Hippocampal formation (tissue), 2 donors: ENCODE results near the gene LCE3E.
"Not testable (repeated sequence)": the region's sequence is repeated elsewhere in the genome, so short reads cannot be mapped to it uniquely, and the experiment has no call there.

ENCODE experiments used
- DNase-seq, 2 donors: peaks; one replicate each; lab custom pipeline; 2025; lab: John Stamatoyannopoulos, UW

The LCE3E gene, protein sequence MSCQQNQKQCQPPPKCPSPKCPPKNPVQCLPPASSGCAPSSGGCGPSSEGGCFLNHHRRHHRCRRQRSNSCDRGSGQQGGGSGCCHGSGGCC

DNA sequence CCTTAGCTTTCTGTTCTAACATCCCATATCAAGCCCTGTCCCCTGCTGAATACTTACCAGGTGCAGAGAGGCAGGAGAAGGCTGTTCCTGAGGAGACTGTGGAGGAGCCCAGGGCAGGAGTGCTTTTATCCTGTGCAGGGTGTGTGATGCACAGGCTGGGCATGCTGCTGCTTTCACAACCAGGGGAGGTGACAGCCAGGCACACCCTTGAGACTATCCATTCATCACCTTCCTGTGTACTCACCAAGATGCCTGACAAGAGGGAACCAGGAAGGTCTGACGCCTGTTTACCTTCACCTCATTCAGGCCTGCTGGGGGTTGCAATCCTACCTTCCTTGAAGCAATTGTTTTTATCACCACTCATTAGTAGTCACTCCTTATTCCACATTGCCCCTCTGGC is at the start of gene LCE3E:
Gene LCE3E, minus strand, starts transcription at position 100 of the 400 bp plus-strand sequence. CDS start 572 bp downstream, outside the sequence.
- DNase-seq, result no peak

DNA sequence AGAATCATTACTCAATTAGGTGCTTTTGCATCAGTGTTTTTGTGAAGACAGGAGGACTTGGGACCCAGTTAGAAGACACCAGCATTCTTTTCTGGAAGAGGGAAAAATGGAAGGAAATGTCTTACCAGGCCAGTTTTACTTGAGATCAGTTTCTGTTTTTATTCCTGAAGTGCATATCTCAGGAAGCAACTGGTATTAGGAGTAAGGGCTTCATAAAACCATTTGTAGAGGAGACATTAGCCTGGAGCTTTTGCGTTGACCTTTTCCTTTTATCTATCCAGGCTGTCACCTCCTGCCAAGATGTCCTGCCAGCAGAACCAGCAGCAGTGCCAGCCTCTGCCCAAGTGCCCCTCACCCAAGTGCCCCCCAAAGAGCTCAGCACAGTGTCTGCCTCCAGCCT is 46.9 kb upstream of the LCE3E start, which contains the start of gene LCE3B:
Gene LCE3B, plus strand, starts transcription at position 301 of the 400 bp plus-strand sequence. Its CDS starts 0 bp downstream, at position 301.
- no peak for DNase-seq

DNA sequence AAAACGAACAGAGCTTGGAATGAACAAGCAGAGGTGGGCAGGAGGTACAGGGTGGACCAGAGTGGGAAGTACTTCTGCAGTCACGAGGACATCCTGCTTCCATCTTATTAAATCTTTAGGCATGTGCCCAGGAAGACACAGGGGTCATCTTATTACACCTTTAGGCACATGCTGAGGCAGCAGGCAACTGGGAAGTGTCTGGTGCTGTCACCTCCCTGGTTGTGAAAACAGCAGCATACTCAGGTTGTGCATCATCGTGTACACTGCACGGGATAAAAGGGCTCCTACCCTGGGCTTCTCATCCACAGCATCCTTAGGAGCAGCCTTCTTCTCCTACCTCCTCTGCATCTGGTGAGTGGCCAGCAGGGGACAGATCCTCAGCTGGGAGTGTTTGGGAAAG is 33.4 kb upstream of the LCE3E start, which contains the start of gene LCE3C:
Gene LCE3C, plus strand, starts transcription at position 301 of the 400 bp plus-strand sequence. CDS start 498 bp downstream, outside the sequence.
- DNase-seq, result no peak

DNA sequence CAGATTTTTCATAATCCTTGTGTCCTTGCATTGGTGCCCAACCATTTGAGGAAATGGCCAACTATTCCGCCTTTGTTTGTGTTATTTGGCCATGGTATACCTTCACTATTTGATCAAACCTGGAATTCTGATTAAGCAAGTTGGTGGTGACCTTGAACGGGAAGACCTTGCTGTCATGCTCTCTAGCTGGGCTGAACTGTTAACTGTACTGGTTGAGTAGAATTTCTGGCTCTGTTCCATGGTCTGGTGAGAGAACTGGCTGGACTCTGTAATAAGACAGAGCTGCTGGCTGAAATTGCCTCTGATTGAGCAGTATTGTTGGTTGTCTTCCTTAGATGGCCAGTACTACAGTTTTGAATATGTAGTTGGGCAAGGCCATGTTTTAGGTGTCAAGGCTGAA is 30.4 kb upstream of the LCE3E start:
- DNase-seq, result no peak

DNA sequence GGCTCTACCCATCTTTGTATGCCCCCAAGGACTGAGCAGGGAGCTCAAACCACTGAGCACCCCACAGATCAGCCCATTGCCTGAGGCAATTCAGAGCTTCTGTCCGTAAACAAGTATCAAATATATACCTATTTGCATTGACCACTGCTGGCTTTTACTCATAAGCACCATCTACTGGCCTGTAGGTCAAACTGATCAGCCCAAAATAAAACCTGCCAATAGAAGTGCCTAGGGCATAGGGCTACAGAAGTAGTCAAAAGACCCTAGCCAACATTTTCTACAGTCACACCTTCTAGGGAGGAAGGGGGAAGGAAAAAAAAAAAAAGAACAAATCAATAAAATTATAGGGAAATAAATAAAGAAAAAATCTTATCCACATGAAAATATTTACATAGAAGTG is 19.0 kb upstream of the LCE3E start:
- no peak for DNase-seq

DNA sequence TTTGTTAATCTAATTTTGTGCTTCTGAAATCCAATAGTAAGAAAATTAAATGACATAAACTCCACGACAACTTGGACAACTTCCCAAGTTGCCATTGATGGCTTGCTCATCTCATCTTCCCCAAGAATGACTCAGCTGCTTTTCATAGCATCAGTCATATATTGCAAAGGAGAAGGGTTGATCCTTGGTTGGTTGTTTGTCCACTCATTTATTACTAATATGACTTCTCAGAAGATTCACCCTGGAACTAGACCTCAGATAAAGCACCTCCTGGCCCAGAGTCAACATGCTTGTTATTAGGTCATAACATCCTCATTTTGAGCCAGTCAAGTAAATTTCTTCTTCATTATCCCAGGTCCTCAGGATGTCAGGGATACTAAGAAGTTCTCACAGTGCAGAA is 16.1 kb upstream of the LCE3E start:
- DNase-seq, result no peak

DNA sequence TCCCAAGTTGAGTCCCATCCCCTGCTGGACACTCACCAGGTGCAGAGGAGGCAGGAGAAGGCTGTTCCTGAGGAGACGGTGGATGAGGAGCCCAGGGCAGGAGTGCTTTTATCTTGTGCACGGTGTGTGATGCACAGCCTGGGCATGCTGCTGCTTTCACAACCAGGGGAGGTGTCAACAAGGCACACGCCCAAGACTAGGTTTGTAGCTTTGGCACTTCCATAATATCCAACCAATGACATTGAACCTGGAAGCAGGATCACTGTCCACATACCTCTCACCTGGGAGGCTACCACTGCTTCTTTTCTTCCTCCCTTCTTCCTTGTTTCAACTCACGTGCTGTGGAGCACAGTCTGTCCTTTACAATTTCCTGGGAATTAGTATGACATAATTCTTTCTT is 13.9 kb upstream of the LCE3E start, which contains the start of gene LCE3D:
Gene LCE3D, minus strand, starts transcription at position 84 of the 400 bp plus-strand sequence. CDS start 580 bp downstream, outside the sequence.
- DNase-seq, result no peak

DNA sequence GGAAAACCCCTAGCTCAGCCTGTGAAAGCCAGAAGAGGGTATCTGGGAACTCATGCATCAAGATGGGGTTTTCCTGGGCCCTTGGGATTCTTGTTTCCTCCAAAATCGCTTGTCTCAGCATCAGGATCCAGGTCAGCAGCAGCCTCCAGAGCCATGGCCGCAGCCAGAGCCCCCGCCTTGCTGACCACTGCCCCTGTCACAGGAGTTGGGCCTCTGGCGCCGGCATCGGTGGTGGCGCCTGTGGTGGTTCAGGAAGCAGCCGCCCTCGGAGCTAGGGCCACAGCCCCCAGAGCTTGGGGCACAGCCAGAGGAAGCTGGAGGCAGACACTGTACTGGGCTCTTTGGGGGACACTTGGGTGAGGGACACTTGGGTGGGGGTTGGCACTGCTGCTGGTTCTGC is 12.9 kb upstream of the LCE3E start:
- DNase-seq, result not testable (repeated sequence)

DNA sequence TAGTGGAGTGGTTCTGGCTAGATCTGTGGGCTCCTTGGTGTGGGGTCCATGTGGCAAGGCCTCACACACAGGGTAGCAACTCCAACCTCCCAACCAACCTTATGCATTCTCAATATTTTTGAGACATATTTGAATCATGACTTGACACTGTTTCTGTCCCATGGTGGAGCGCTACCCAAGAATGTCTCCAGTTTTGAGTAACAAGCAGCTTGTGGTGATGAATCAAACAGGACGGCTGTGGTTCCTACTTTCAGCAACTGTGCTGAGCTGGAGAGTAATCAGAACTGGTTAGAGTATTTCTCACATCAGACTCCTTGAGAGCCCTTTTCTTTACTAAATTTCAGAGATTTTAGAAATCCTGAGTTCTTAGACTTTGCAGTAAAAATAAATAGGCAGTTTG is 10.6 kb upstream of the LCE3E start:
- no peak for DNase-seq

DNA sequence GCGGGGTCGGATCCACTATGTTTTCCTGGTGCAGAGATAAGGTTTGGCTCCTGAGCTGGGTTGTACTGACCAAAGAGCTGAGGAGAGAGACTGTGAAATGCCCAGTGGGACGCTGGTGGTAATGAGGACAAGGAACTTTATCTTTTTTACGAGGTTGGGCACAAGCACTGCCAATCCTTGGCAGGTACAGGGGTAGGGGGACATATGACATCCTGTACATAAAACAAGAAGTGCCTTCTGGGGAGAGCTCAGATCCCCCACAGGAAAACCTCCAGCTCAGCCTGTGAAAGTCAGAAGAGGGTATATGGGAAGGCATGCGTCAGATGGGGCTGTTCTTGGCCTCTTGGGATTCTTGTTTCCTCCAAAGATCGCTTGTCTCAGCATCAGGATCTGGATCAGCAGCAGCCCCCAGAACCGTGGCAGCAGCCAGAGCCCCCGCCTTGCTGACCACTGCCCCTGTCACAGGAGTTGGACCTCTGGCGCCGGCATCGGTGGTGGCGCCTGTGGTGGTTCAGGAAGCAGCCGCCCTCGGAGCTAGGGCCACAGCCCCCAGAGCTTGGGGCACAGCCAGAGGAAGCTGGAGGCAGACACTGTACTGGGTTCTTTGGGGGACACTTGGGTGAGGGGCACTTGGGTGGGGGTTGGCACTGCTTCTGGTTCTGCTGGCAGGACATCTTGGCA is 905 bp downstream of the LCE3E start:
- DNase-seq, result no peak

DNA sequence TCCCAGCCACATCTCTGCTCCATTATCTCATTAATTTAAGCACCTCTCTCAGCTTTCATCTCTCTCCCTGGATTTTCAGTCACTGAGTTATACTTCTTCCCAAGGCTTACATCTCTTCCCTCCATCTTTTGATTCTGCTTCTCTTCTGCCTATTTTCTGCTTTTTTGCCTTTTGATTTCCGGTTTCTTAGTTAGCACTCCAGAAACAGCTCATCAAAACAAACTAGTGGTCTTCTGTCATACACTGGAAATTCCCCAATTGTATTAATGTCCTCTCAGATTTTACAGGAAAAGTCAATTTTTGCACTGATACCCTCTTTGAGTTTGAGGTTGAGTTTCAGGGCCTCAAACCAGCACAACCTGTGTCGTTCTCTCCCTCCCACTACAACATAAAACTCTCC is 1.5 kb downstream of the LCE3E start:
- DNase-seq, result no peak

DNA sequence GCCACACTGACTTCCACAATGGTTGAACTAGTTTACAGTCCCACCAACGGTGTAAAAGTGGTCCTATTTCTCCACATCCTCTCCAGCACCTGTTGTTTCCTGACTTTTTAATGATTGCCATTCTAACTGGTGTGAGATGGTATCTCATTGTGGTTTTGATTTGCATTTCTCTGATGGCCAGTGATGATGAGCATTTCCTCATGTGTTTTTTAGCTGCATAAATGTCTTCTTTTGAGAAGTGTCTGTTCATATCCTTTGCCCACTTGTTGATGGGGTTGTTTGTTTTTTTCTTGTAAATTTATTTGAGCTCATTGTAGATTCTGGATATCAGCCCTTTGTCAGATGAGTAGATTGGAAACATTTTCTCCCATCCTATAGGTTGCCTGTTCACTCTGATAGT is 18.2 kb downstream of the LCE3E start:
- DNase-seq, result not testable (repeated sequence)

DNA sequence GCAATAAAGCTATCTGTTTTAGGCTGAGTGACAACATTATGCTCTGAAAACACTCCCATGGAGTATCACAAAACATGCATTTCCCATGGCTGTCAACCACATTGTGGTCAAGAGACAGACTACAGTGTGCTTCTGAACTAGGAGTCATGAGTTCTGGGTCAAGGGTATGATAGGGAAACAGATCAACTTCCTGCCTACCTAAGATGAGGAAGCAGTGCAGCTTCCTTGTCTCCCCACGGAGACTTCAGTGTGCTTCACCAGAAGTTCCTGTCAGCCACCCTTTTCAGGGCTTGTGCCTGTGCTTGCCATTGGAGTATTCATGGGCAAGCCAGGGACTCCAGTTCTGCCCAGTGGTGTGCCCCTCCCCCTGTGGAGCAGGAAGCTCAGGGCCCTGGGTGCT is 19.9 kb downstream of the LCE3E start:
- no peak for DNase-seq

DNA sequence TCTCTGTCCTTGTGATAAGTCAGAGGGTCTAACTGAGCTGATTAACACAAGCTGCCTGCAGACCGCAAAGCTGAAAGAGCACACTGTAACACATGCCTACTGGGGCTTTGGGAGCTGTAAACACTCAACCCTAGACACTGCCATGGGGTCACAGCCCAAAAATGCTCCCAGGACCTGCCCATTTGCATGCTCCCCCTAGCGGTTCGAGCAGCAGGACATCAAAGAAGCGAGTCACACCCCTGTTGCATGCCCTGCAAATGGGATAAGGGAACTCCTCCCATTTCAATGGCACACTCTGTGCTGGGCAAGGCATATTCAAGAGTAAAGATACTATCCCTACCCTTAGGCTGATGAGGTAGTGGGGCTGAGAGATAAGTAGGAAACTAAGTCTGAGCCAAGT is 22.8 kb downstream of the LCE3E start:
- DNase-seq, result no peak

DNA sequence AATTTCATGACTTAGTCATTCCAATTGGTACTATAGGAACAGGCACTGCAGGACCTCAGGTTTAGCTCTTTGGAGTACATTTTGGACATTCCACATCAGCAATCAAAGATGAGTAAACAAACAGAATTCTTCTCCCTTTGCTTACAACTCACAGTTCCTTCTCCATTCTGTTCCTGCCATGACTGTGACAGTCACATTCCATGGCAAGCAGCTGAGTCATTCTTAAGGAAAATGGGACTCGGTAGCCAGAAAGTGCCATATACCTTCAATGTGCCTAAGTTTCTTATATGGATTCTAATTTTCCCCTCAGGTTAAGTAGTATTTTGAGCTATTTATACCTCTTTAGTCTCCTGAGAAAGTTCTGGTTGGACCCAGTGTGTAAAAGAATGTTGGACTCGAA is 26.7 kb downstream of the LCE3E start:
- DNase-seq, result no peak

DNA sequence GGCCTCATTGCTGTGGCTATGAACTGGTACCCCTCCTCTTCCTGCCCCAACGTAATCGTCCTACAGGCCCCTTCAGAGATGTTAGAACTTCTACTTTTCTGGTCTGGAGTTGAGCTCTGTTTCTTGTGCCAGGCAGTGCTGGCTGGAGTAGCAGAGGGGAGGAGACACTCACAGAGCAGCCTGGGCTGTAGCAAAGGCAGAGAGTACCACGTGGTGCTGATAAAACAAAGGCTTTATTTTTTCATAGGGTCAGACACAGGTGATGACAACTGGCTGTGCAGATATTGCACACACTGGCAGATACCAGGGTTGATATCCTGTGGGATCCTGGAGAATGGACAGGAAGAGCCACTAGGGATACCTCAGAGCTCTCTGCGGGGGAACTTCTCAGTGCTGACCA is 29.1 kb downstream of the LCE3E start:
- DNase-seq, result no peak

DNA sequence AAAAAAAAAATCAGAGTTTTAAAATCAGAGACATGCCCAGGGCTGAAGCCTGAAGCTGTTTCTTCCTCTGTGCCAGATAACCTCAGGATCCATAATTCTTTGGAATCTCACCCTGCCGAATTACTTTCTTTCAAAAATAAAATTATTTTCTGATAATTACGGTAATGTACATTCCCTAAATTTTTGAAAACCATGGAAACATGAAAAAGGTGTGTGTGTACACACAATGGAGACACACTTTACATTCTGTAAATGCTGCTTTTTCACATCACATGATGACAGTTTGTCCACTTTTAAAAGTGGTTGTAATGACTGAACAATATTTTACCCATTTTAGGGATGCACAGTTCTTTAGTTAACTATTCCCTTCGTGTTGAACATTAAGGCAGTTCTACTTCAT is 30.8 kb downstream of the LCE3E start:
- no peak for DNase-seq

DNA sequence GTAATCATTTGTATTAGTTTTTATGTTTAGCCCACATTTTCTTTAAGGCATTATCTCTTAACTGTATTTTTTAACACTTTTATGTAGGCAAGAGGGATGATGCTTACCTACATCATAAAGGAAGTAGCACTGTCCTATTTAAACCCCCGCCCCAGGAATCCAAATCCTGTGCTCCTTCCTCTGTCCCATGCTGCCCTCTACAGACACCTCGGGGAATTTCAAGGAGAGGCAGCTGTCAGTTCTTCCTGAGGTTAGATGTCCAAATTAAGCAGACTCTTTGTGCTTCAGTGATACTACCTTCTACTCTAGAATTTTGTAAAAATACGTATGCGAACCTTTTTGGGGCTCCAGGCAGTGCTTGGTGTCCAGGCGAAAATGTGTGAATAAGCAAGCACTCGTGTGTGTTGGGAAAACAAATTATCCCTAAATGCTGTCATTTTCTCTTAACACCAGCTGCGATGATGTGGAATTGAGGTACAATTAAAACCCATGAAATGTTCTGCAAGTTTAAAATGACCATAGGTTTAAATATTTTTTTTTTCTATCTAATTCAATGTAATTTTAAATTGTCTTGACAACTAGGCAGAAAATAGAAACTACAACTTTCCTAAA is 33.1 kb downstream of the LCE3E start:
- DNase-seq, result no peak

DNA sequence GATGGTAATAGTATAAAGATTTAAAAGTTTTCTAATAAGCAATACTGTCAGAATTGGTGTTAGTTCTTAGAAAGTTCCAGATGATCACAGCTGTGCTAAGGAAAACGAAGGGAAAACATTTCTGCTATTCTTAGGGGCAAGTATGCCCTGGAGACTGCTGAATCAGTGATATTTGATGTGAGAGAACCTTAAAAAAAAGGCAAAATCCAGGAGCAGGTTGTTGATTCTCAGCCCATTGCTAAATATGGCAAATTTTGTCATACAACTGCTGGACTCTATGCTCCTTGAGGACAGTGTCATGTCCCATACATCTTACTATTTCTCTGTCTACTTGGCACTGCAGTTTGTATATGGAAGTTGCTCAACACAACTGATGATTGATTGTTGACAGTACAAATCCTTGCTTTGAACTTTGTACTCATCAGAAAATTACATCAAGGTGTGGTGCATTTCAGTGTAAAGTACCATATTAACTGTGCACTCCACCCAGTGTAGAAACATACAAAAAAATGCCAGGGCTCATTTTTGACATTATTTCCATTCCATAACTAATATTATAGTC is 41.4 kb downstream of the LCE3E start:
- no peak for DNase-seq

DNA sequence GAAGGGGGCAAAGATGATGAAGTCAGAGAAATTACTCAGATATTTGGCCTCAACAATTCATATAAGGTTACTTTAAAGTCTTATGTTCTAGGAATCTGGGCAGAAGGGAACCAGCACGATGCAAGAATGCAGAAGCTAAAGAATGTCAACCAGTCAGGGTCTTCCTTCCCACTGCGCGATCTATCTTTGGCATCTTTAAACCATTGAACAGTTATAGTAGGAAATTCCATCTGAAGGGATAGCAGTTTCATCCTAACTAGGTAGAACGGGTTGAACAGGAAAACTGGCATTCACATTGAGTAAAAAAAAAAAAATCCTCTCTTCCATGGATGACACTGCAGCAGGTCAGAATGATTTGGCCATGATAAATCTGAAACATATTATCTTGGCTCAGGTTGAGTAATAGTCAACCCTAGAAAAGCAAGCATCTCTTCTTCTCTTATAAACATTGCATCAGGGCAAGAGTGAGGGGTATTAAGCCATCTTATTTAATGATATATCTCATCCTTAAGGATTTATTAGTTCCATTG is 46.0 kb downstream of the LCE3E start:
- no peak for DNase-seq

DNA sequence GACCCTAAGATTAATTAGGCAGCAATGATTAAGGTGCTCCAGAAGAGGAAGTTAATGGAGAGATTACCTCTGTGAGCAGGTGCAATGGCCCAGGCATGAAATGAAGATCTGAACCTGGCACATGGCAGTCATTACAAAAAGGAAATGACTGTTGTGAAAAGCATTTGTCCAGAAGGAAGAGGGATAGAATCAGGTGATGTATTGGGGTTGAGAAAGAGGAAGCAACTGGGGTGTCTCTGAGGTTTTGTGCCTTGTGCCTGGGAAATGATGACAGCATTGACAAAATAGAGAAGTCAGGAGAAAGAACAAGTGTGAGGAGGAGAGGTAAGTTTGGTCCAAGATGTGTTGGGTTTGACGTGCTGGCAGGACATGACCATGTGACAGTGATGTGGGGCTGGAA is 46.7 kb downstream of the LCE3E start:
- DNase-seq, result no peak

DNA sequence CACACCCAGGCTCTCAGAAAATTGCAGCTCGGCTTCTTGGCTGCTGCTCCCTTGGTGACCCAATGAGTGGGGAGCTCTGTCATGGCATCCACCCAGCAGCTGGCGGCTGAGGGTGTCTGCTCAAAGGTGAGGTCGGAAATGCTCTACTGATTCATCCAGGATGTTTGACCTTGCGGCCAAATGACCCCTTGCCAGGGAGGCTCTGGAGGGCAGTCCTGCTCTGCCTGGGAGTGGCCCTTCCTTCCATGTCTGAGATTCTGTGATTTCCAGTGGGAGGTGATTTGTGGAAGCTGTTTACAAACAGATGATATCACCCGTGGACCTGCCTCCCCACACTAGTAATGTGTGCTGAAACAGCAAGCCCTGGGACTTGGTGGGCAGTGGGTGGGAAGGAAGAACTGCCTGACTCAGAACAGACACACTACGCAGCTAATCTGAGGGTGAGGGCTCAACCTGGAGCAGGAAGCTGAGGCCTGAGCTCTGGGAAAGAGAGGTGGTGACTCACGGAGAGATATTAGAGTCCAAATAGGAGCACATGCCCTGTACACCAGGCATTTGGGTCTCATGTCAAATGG is 49.3 kb downstream of the LCE3E start:
- no peak for DNase-seq
